K562 (cell line): Measurements from ENCODE around the gene C2CD2. TPM values are rescaled to one million over a fixed set of nuclear protein-coding genes. Genes with fewer than 3 reads are reported as not detected.

ENCODE experiments used
- ATAC-seq: fragments of 200-7000 bp; cut with Tn5 transposase; 3 replicates; pipeline ENCODE4 v1.9.1; 2020; ENCODE audit warnings: moderate library complexity
- BruUV-seq: library from RNA; stranded (reverse); fragments of 400-500 nt; replicated peaks from 2 replicates; lab custom pipeline; 2021; lab: Mats Ljungman, UMichigan
- CTCF ChIA-PET: fragments of 300-600 bp; formaldehyde crosslinking; extraction: SDS; loops from one replicate; lab custom pipeline; 2021; ENCODE audit warnings: low intra/inter-chr PET ratio; lab: Yijun Ruan, JAX
- POLR2A ChIA-PET: fragments of 300-600, 350-650 bp; sonication (Branson Sonifier 250); formaldehyde crosslinking; extraction: SDS; loops from one replicate; lab custom pipeline; 2021; ENCODE audit warnings: antibody characterized with exemption, inconsistent platforms; lab: Yijun Ruan, JAX
- DNase-seq, 4 experiments: peaks; one replicate each; pipeline versions ENCODE4 v3.0.0 to v3.0.0-alpha.2; 2011 to 2018; ENCODE audit warnings: low spot score in 3 of 4, mixed read lengths in 3 of 4; ENCODE audit errors: extremely low read depth in 1 of 4
- FAIRE-seq: peaks from 2 replicates; lab custom pipeline; 2011; peaks lifted over from hg19 to GRCh38; lab: Jason Lieb, UNC
- H2AFZ ChIP-seq: 2 replicates; pipeline ENCODE4 v1.6.0; 2011; ENCODE audit warnings: low read depth, low read length, control low read depth, inconsistent platforms
- H3K27ac ChIP-seq: fragments of 200-600 bp; 3 replicates; pipeline ENCODE4 v1.8.0; 2011; ENCODE audit warnings: low read depth, mild to moderate bottlenecking, control low read depth, inconsistent platforms, low read length, moderate library complexity, mixed read lengths; ENCODE audit errors: extremely low read depth
- H3K27me3 ChIP-seq, 2 experiments: fragments of 300-600 bp in 1 of 2; 2 replicates in 1 of 2; 3 replicates in 1 of 2; pipeline versions ENCODE4 v1.6.0 to v1.8.0; 2011; ENCODE audit warnings: inconsistent platforms in 2 of 2, low read length in 2 of 2, mild to moderate bottlenecking in 1 of 2, mixed read lengths in 1 of 2, moderate library complexity in 1 of 2; ENCODE audit not compliant: control insufficient read depth in 2 of 2, insufficient read depth in 2 of 2
- H3K36me3 ChIP-seq: fragments of 300-600 bp; 3 replicates; pipeline ENCODE4 v1.8.0; 2011; ENCODE audit warnings: mild to moderate bottlenecking, low read length, inconsistent platforms; ENCODE audit not compliant: control insufficient read depth, insufficient read depth
- H3K4me1 ChIP-seq, 2 experiments: fragments of 200-600 bp in 1 of 2; replicated peaks in 1 of 2; 2 replicates in 1 of 2; 3 replicates in 1 of 2; pipeline versions ENCODE4 v1.5.1 to v1.8.0; 2011; ENCODE audit warnings: inconsistent platforms in 2 of 2, low read length in 2 of 2, mild to moderate bottlenecking in 1 of 2, mixed read lengths in 1 of 2, moderate library complexity in 1 of 2; ENCODE audit not compliant: control insufficient read depth in 2 of 2, insufficient read depth in 2 of 2
- H3K4me2 ChIP-seq: 2 replicates; pipeline ENCODE4 v1.6.1; 2011; ENCODE audit warnings: low read length, control low read depth, inconsistent platforms, mixed read lengths; ENCODE audit not compliant: insufficient read depth
- H3K4me3 ChIP-seq: fragments of 200-600 bp; sonication (generic), shearing (Covaris generic); 2 replicates; pipeline ENCODE4 v1.5.1; 2016; ENCODE audit warnings: control low read depth, inconsistent platforms
- H3K79me2 ChIP-seq: fragments of 200-600 bp; 3 replicates; pipeline ENCODE4 v1.8.0; 2011; ENCODE audit warnings: low read length, inconsistent platforms; ENCODE audit not compliant: control insufficient read depth, insufficient read depth
- H3K9ac ChIP-seq, 2 experiments: 2 replicates each; pipeline versions ENCODE4 v1.6.0 to v1.6.1; 2011; ENCODE audit warnings: low read depth in 2 of 2, low read length in 2 of 2, control low read depth in 1 of 2, inconsistent platforms in 1 of 2, mild to moderate bottlenecking in 1 of 2, mixed read lengths in 1 of 2; ENCODE audit not compliant: insufficient read depth in 1 of 2
- H3K9me1 ChIP-seq: one replicate; pipeline ENCODE4 v1.6.0; 2011; ENCODE audit warnings: inconsistent platforms, mild to moderate bottlenecking, low read length, moderate library complexity; ENCODE audit not compliant: control insufficient read depth, insufficient read depth
- H3K9me3 ChIP-seq: replicated peaks from 2 replicates; pipeline ENCODE4 v1.5.1; 2011; ENCODE audit warnings: low read depth, low read length, inconsistent platforms; ENCODE audit not compliant: control insufficient read depth, insufficient read depth
- H4K20me1 ChIP-seq: replicated peaks from 2 replicates; pipeline ENCODE4 v1.6.1; 2011; ENCODE audit warnings: low read length, inconsistent platforms, mixed read lengths; ENCODE audit not compliant: control insufficient read depth, insufficient read depth
- CHD1 ChIP-seq: fragments of 200-600 bp; sonication (generic); IDR thresholded peaks from one replicate; pipeline ENCODE4 v1.6.1; 2012; ENCODE audit warnings: mild to moderate bottlenecking, moderate library complexity, low read length, inconsistent platforms
- ELK3 ChIP-seq: fragments of 450-650 bp; formaldehyde crosslinking; IDR thresholded peaks from 2 replicates; pipeline ENCODE4 v1.4.0; 2020; ENCODE audit warnings: mild to moderate bottlenecking
- PRPF4 ChIP-seq: fragments of 200-400 bp; formaldehyde crosslinking; IDR thresholded peaks from one replicate; pipeline ENCODE4 v1.6.1; 2017; ENCODE audit warnings: low read length, low read depth, mild to moderate bottlenecking; ENCODE audit not compliant: insufficient read depth, poor library complexity, severe bottlenecking
- RB1 ChIP-seq: fragments of 450-650 bp; IDR thresholded peaks from 2 replicates; pipeline ENCODE4 v1.6.1; 2017; ENCODE audit warnings: low read depth, mild to moderate bottlenecking
- ZNF212 ChIP-seq: fragments of 450-650 bp; formaldehyde crosslinking; IDR thresholded peaks from 2 replicates; pipeline ENCODE4 v1.4.0; 2020; ENCODE audit warnings: mild to moderate bottlenecking
- whole genome bisulfite sequencing: fragments of 100-300 bp; shearing (Covaris generic); methylation state at CpG from one replicate; pipeline ENCODE4 v1.1.6; 2016; ENCODE audit warnings: low coverage, mixed read lengths; ENCODE audit not compliant: insufficient coverage; ENCODE audit errors: missing lambda C conversion rate; 5-methylcytosine and 5-hydroxymethylcytosine counted together
- in situ Hi-C: fragments of 300-500 bp; cut with MboI; formaldehyde crosslinking; loops from 4 replicates; pipeline ENCODE4 v1.15.0; 2018; ENCODE audit warnings: inconsistent platforms, mixed read lengths
- intact Hi-C: fragments of 100-400 bp; cut with micrococcal nuclease; formaldehyde crosslinking; loops from 2 replicates; pipeline ENCODE4 v1.14.2; 2022
- polyA plus RNA-seq, 8 experiments: library from polyadenylated mRNA; depleted of rRNA in 4 of 8; stranded (reverse) in 5 of 8; unstranded in 3 of 8; fragments of >200 nt; fragmentation: Nextera tagmentation in 2 of 8; fragmentation: Illumina TruSeq in 1 of 8; extraction: Ambion mirVana in 2 of 8; extraction: Trizol in 1 of 8; gene quantifications; 2 replicates each; pipeline versions ENCODE4 v1.2.1 to v1.2.3, GENCODE V29; 2011 to 2014; ENCODE audit warnings: inconsistent platforms in 1 of 8, missing spikeins in 1 of 8
- total RNA-seq, 7 experiments: library from RNA; depleted of rRNA in 6 of 7; stranded (reverse); fragments of >200 nt in 6 of 7; fragmentation: Illumina TruSeq in 2 of 7; extraction: Trizol in 2 of 7; gene quantifications; 2 replicates each; pipeline versions ENCODE4 v1.2.1 to v1.2.3, GENCODE V29; 2011 to 2021; ENCODE audit warnings: low replicate concordance in 1 of 7

The C2CD2 gene
- total and polyA plus RNA-seq, 9 of the 15 experiments (the other 6 are each of a cell fraction or from before 2014, with no cell fraction given): 1.3 to 21.6 (median 12.1) TPM

DNA sequence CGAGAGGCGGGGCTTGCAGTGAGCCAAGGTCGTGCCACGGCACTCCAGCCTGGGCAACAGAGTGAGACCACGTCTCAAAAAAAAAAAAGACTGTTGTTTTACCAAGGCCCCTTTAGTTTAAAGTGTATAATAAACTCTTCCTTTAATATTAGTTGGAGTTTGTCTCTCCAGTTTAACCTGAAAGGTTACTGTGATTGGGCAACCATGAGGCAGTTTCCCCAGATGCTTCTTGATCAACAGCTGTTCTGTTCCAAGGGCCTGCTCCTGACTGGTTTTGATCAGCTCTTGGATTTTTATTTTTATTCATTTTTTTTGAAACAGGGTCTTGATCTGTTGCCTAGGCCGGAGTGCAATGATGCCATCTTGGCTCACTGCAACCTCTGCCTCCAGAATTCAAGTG is 18.1 kb upstream of the C2CD2 start:
- intact Hi-C loops: no loop called here
- peaks cover 0 to 4% of the 10 kb centered on the region in 2 experiments; a peak in 2 of 5 replicates for H3K4me1 ChIP-seq
- H3K4me2 ChIP-seq: no peak overlapping the region
- ChIA-PET POLR2A (no interaction called here), CTCF (no interaction called here)
- H4K20me1 ChIP-seq: no peaks in the 10 kb centered on the region
- no peaks in the 10 kb centered on the region for H3K79me2 ChIP-seq
- in situ Hi-C loops: no loop called here
- no peaks in the 10 kb centered on the region for H3K36me3 ChIP-seq
- no peak overlapping the region for H3K9ac ChIP-seq
- no peak overlapping the region for H2AFZ ChIP-seq
- H3K9me3 ChIP-seq: no peaks in the 10 kb centered on the region
- TF ChIP-seq ELK3 (CRISPR knock-in tag) (no peak), ZNF212 (CRISPR knock-in tag) (no peak), RB1 (no peak), PRPF4 (no peak), CHD1 (no peak)
- 27% methylated on average over 6 of the region's 6 CpGs for WGBS
- BruUV-seq: no TSS peak
- ATAC-seq: no peak
- no peak overlapping the region for H3K27ac ChIP-seq
- no peaks in the 10 kb centered on the region for H3K9me1 ChIP-seq
- H3K4me3 ChIP-seq: no peak overlapping the region
- no peak for DNase-seq
- no peak for FAIRE-seq
- H3K27me3 ChIP-seq: peaks cover 33 to 68% of the 10 kb centered on the region in 2 experiments
